SJCRH30 (cell line): ENCODE results near the gene CCDC171. TPM values are rescaled to one million over a fixed set of nuclear protein-coding genes. Genes with fewer than 3 reads are reported as not detected.

Experiments used
- DNase-seq, 2 experiments: peaks; one replicate each; pipeline ENCODE4 v3.0.0-alpha.2; 2015 to 2020
- H3K27ac ChIP-seq: fragments of 250-450 bp; sonication (Bioruptor Pico); 2 replicates; pipeline ENCODE4 v1.5.1; 2020; ENCODE audit warnings: mild to moderate bottlenecking, moderate library complexity
- H3K27me3 ChIP-seq: fragments of 250-450 bp; sonication (Bioruptor Pico); 2 replicates; pipeline ENCODE4 v1.5.1; 2020; ENCODE audit warnings: mild to moderate bottlenecking, moderate library complexity
- H3K36me3 ChIP-seq: fragments of 250-450 bp; sonication (Bioruptor Pico); 2 replicates; pipeline ENCODE4 v1.5.1; 2020; ENCODE audit warnings: mild to moderate bottlenecking, moderate library complexity
- H3K4me1 ChIP-seq: fragments of 250-450 bp; sonication (Bioruptor Pico); 2 replicates; pipeline ENCODE4 v1.5.1; 2020; ENCODE audit warnings: mild to moderate bottlenecking, moderate library complexity
- H3K4me3 ChIP-seq: fragments of 250-450 bp; sonication (Bioruptor Pico); 2 replicates; pipeline ENCODE4 v1.5.1; 2020; ENCODE audit warnings: mild to moderate bottlenecking, moderate library complexity
- H3K9me3 ChIP-seq: fragments of 250-450 bp; sonication (Bioruptor Pico); replicated peaks from 2 replicates; pipeline ENCODE4 v1.5.1; 2020; ENCODE audit warnings: mild to moderate bottlenecking, moderate library complexity
- total RNA-seq: library from RNA; depleted of rRNA; stranded (reverse); fragments of >200 nt; shearing (Covaris generic); gene quantifications from 2 replicates; pipeline ENCODE4 v1.2.3, GENCODE V29; 2014

The CCDC171 gene
- total RNA-seq, 1 experiment from 2014 or later, result 2.4 TPM

- DNase-seq, result peak in 1 of 2 experiments; percentile 78
- Histone ChIP-seq H3K27me3 (no peaks in the 10 kb centered on the region), H3K27ac (peak overlapping the region; percentile 55), H3K9me3 (no peaks in the 10 kb centered on the region), H3K4me3 (no peak overlapping the region), H3K4me1 (peaks cover 18% of the 10 kb centered on the region), H3K36me3 (no peaks in the 10 kb centered on the region)
Observed at GRCh38 chr9:15873573-15874177, 320.8 kb downstream of the CCDC171 start.

- DNase-seq, result no peak
- Histone ChIP-seq H3K36me3 (no peaks in the 10 kb centered on the region), H3K27me3 (no peaks in the 10 kb centered on the region), H3K4me1 (no peaks in the 10 kb centered on the region), H3K27ac (no peak overlapping the region), H3K4me3 (no peak overlapping the region), H3K9me3 (no peaks in the 10 kb centered on the region)
Observed at GRCh38 chr9:15882328-15882727, 329.5 kb downstream of the CCDC171 start.

DNA sequence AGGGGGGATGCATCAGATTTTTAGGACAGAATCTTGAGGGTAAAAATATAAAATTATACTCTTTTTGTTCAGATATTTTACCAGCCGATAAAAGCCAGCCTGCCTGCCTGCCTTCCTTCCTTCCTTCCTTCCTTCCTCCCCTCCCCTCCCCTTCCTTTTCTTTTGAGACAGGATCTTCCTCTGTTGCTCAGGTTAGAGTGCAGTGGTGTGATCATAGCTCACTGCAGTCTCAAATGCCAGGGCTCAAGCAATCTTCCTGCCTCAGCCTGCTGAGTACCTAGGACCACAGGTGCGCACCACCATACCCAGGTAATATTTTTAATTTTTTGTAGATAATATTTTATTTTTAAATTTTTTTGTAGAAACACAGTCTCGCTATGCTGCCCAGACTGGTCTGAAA is 330.0 kb downstream of the CCDC171 start:
- H3K4me3 ChIP-seq, result no peak overlapping the region
- H3K36me3 ChIP-seq, result no peaks in the 10 kb centered on the region
- H3K27me3 ChIP-seq, result no peaks in the 10 kb centered on the region
- no peak for DNase-seq
- H3K9me3 ChIP-seq, result no peaks in the 10 kb centered on the region
- H3K4me1 ChIP-seq, result no peaks in the 10 kb centered on the region
- no peak overlapping the region for H3K27ac ChIP-seq

GRCh38 chr9:15885464-15885863 is 332.6 kb downstream of the CCDC171 start:
- no peaks in the 10 kb centered on the region for H3K36me3 ChIP-seq
- no peaks in the 10 kb centered on the region for H3K27me3 ChIP-seq
- DNase-seq, result no peak
- no peak overlapping the region for H3K4me3 ChIP-seq
- no peak overlapping the region for H3K27ac ChIP-seq
- no peaks in the 10 kb centered on the region for H3K4me1 ChIP-seq
- no peaks in the 10 kb centered on the region for H3K9me3 ChIP-seq

GRCh38 chr9:15889555-15889954 is 336.7 kb downstream of the CCDC171 start:
- Histone ChIP-seq H3K27me3 (no peaks in the 10 kb centered on the region), H3K4me3 (no peak overlapping the region), H3K9me3 (no peaks in the 10 kb centered on the region), H3K36me3 (no peaks in the 10 kb centered on the region), H3K27ac (no peak overlapping the region), H3K4me1 (no peaks in the 10 kb centered on the region)
- no peak for DNase-seq

- Histone ChIP-seq H3K4me3 (no peak overlapping the region), H3K4me1 (no peaks in the 10 kb centered on the region), H3K9me3 (no peaks in the 10 kb centered on the region; the same call in 1 of the 2 replicates), H3K36me3 (no peaks in the 10 kb centered on the region), H3K27ac (no peak overlapping the region), H3K27me3 (no peaks in the 10 kb centered on the region)
- DNase-seq, result no peak
Observed at GRCh38 chr9:15901572-15901971, 348.7 kb downstream of the CCDC171 start.

DNA sequence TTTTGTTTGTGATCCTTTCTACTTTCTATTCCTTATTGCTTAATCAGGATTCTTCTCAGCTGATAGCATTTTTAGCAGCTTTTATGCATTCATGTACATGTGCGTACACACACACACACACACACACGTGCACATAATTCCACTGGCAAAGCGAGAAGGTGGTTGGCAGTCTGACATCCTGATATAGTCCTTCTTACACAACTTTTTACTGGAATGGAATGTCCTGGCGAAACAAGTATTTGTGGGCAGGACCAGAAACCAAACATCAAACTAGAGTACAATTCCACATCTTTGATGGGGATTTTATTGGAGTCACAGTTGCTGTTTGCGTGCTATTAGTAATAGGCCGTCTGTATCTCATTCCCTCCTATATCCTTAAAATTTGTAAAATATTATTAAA is 356.5 kb downstream of the CCDC171 start:
- no peak overlapping the region for H3K4me3 ChIP-seq
- H3K36me3 ChIP-seq, result no peaks in the 10 kb centered on the region
- H3K9me3 ChIP-seq, result no peaks in the 10 kb centered on the region
- no peak overlapping the region for H3K27ac ChIP-seq
- no peak for DNase-seq
- H3K27me3 ChIP-seq, result no peaks in the 10 kb centered on the region
- H3K4me1 ChIP-seq, result no peaks in the 10 kb centered on the region

DNA sequence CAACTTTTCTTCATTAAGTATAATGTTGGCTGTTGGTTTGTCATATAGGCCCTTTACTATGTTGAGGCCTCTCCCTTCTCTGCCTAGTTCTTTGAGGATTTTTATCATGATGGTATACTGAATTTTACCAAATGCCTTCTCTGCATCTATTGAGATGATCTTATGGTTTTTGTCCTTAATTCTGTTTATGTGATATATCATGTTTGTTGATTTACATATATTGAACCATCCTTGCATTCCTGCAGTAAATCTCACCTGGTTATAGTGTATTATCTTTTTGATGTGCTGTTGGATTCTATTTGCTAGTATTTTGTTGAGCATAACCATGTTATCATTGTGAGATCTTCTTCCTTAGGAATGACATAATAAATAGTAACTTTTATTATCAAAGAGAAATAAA is 362.9 kb downstream of the CCDC171 start:
- peaks cover 10% of the 10 kb centered on the region for H3K9me3 ChIP-seq
- H3K27ac ChIP-seq, result no peak overlapping the region
- no peak overlapping the region for H3K4me3 ChIP-seq
- H3K36me3 ChIP-seq, result no peaks in the 10 kb centered on the region
- H3K4me1 ChIP-seq, result no peaks in the 10 kb centered on the region
- no peaks in the 10 kb centered on the region for H3K27me3 ChIP-seq
- DNase-seq, result no peak

DNA sequence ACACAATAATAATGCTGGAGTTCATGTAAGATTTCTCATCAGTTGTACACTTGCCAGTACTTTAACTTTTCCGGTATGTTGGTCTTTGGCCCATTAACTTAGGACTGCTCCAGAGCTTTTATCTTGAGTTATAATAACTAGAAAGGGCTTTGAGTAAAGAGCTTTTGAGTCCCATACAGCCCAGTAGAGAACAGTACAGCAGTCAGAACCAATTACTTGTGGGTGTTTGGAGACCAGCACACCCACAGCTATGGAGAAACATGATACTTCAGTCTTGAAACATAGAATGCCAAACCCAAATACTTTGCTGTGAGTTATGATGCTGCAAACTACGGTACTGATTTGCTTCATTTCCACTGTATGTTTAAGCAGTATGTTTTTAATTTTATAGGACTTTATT is 374.3 kb downstream of the CCDC171 start:
- H3K9me3 ChIP-seq, result peaks cover 7% of the 10 kb centered on the region; the same call in 1 of the 2 replicates
- no peak overlapping the region for H3K27ac ChIP-seq
- H3K27me3 ChIP-seq, result no peaks in the 10 kb centered on the region
- no peak overlapping the region for H3K4me3 ChIP-seq
- DNase-seq, result no peak
- H3K36me3 ChIP-seq, result no peaks in the 10 kb centered on the region
- no peaks in the 10 kb centered on the region for H3K4me1 ChIP-seq

DNA sequence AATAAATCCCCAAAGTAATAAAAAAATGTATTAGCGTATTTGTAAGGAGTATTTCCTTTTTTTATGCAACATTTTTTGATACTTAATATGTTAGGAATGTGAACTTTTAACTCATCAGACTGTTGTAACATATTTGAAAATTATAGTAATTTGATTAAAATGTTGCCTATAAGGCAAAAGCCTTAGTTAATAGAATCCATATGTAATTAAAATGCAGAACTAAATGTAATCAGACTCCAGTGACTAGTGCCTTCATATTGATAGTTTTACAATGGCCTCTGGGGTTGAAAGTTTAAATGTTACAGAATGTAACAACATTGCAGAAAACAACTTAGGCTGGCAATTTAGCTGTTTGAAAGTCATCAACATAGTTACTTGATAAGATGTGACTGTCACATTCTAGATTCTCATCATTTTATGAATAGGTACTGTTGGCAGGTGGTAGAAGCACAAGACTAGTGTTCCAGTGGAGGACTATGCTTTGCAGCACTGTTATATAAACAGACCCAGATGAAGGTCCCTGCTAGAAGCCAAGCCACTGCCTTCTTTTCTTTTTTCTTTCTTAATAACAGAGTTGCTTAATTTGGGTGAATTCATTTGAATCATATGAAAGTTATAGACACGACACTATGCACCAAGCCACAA is 382.9 kb downstream of the CCDC171 start:
- Histone ChIP-seq H3K4me3 (no peak overlapping the region), H3K9me3 (peaks cover 7% of the 10 kb centered on the region; the same call in 1 of the 2 replicates), H3K27me3 (no peaks in the 10 kb centered on the region), H3K27ac (peak overlapping the region; percentile 84), H3K36me3 (no peaks in the 10 kb centered on the region), H3K4me1 (peaks cover 28% of the 10 kb centered on the region)
- peak; percentile 17 to 63 for DNase-seq

DNA sequence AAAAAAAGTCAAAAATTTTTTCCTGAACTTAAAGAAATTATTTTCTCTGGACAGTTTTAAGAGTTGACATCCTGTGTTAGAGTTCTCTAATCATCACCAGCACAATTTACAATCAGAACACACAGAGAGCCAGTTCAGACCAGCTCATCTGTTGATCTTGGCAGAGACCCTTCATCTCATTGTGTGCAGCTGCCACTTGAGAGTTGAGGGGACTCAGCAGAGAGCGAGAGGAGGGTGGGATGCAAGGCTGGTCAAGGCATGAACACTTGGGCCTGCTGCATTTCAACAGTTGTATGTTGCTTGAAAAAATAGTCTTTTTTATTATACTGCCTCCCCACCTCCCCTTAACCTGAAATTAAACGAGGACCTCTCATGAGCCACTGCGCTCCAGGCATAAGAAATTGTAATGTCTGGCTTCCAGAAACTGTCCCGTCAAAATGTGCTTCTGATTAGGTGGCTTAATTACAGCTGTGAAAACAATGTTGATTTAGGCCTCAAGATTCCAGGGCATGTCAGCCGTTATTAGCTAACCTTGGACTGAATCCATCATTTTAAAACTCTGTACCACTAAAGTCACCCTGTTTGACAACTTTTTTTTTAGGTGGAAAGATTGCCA is 383.6 kb downstream of the CCDC171 start:
- Histone ChIP-seq H3K9me3 (peaks cover 7% of the 10 kb centered on the region; the same call in 1 of the 2 replicates), H3K4me1 (peaks cover 28% of the 10 kb centered on the region), H3K27me3 (no peaks in the 10 kb centered on the region), H3K27ac (peak overlapping the region; percentile 84), H3K4me3 (peak overlapping the region; percentile 4; the same call in 1 of the 2 replicates), H3K36me3 (no peaks in the 10 kb centered on the region)
- peak; percentile 91 to 95 for DNase-seq

- Histone ChIP-seq H3K36me3 (no peaks in the 10 kb centered on the region), H3K4me3 (no peak overlapping the region), H3K27ac (no peak overlapping the region), H3K27me3 (no peaks in the 10 kb centered on the region), H3K4me1 (peaks cover 3% of the 10 kb centered on the region), H3K9me3 (no peaks in the 10 kb centered on the region; the same call in 1 of the 2 replicates)
- DNase-seq, result no peak
Observed at GRCh38 chr9:15942831-15943424, 390.1 kb downstream of the CCDC171 start.

GRCh38 chr9:15944341-15944740 is 391.5 kb downstream of the CCDC171 start:
- Histone ChIP-seq H3K4me1 (no peaks in the 10 kb centered on the region), H3K4me3 (no peak overlapping the region), H3K27ac (no peak overlapping the region), H3K36me3 (no peaks in the 10 kb centered on the region), H3K27me3 (no peaks in the 10 kb centered on the region), H3K9me3 (no peaks in the 10 kb centered on the region; the same call in 1 of the 2 replicates)
- DNase-seq, result no peak

GRCh38 chr9:15959663-15960062 is 406.8 kb downstream of the CCDC171 start:
- no peaks in the 10 kb centered on the region for H3K9me3 ChIP-seq
- H3K36me3 ChIP-seq, result no peaks in the 10 kb centered on the region
- no peaks in the 10 kb centered on the region for H3K27me3 ChIP-seq
- no peaks in the 10 kb centered on the region for H3K4me1 ChIP-seq
- no peak overlapping the region for H3K27ac ChIP-seq
- DNase-seq, result no peak
- H3K4me3 ChIP-seq, result no peak overlapping the region

DNA sequence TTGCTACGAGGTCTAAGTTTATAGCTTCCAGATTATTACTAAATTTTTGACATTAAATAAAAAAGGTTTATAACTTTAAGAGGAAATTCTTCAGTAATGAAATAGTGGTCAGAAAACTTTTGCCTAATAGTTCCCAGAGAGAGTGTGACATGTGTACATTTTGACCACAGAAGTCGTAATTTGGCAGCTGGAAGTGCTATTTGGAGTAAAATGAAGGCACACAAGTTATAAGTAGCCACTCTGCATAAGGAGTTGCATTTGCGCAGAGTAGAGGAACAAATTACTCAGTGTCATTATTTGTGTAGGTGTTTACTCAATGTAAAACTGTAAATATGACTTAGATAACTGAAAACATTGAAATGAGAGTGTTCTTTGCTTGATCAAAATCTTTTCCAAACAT is 408.4 kb downstream of the CCDC171 start:
- Histone ChIP-seq H3K36me3 (no peaks in the 10 kb centered on the region), H3K4me3 (no peak overlapping the region), H3K4me1 (no peaks in the 10 kb centered on the region), H3K9me3 (no peaks in the 10 kb centered on the region), H3K27me3 (no peaks in the 10 kb centered on the region), H3K27ac (no peak overlapping the region)
- no peak for DNase-seq
